K562 (cell line): ENCODE data around the gene EPHB2. TPM values are rescaled to one million over a fixed set of nuclear protein-coding genes. Genes with fewer than 3 reads are reported as not detected.

Source experiments
- ARHGAP35 ChIP-seq: fragments of 450-650 bp; IDR thresholded peaks from 2 replicates; pipeline ENCODE4 v1.6.1; 2018; ENCODE audit not compliant: partially characterized antibody
- ETV6 ChIP-seq, 3 experiments: fragments of 150-350 bp in 1 of 3; sonication (generic) in 1 of 3; formaldehyde crosslinking in 1 of 3; IDR thresholded peaks; 2 replicates each; pipeline versions ENCODE4 v1.6.1 to v1.8.0; 2014 to 2022; ENCODE audit warnings: borderline replicate concordance in 2 of 3, low read depth in 2 of 3, antibody characterized with exemption in 1 of 3, low read length in 1 of 3, mild to moderate bottlenecking in 1 of 3, missing genetic modification reagents in 1 of 3
- MCM5 ChIP-seq: fragments of 450-650 bp; IDR thresholded peaks from 2 replicates; pipeline ENCODE4 v1.6.1; 2016; ENCODE audit warnings: low read depth
- REST ChIP-seq, 2 experiments: fragments of 450-650 bp; formaldehyde crosslinking in 1 of 2; IDR thresholded peaks; 2 replicates each; pipeline versions ENCODE4 v1.4.0 to v1.6.1; 2014 to 2020; ENCODE audit warnings: mild to moderate bottlenecking in 2 of 2, borderline replicate concordance in 1 of 2, low read depth in 1 of 2
- SP1 ChIP-seq: sonication (generic); formaldehyde crosslinking; IDR thresholded peaks from 2 replicates; pipeline ENCODE4 v1.8.1; 2022; ENCODE audit warnings: mild to moderate bottlenecking, missing genetic modification reagents
- TAF15 ChIP-seq: fragments of 200-400 bp; formaldehyde crosslinking; IDR thresholded peaks from 2 replicates; pipeline ENCODE4 v1.6.1; 2017; ENCODE audit warnings: mild to moderate bottlenecking, low read depth, low read length, moderate library complexity
- ZBTB17 ChIP-seq: fragments of 450-650 bp; formaldehyde crosslinking; IDR thresholded peaks from 2 replicates; pipeline ENCODE4 v1.4.0; 2020; ENCODE audit warnings: mild to moderate bottlenecking
- ZFP91 ChIP-seq: sonication (generic); formaldehyde crosslinking; IDR thresholded peaks from 2 replicates; pipeline ENCODE4 v1.8.0; 2022; ENCODE audit warnings: mild to moderate bottlenecking, missing genetic modification reagents
- ZNF175 ChIP-seq: fragments of 200-800 bp; sonication (Bioruptor generic); IDR thresholded peaks from 2 replicates; pipeline ENCODE4 v1.6.1; 2016; ENCODE audit warnings: low read depth, mild to moderate bottlenecking, missing genetic modification characterization, missing compliant biosample characterization
- ZNF3 ChIP-seq: fragments of 250-450 bp; sonication (Bioruptor Pico); IDR thresholded peaks from 2 replicates; pipeline ENCODE4 v1.5.0; 2021; ENCODE audit warnings: mild to moderate bottlenecking, moderate library complexity
- ZNF444 ChIP-seq: fragments of 250-450 bp; sonication (Bioruptor Pico); IDR thresholded peaks from 2 replicates; pipeline ENCODE4 v1.4.0; 2020; ENCODE audit warnings: mild to moderate bottlenecking, moderate library complexity
- polyA plus RNA-seq, 8 experiments: library from polyadenylated mRNA; depleted of rRNA in 4 of 8; stranded (reverse) in 5 of 8; unstranded in 3 of 8; fragments of >200 nt; fragmentation: Nextera tagmentation in 2 of 8; fragmentation: Illumina TruSeq in 1 of 8; extraction: Ambion mirVana in 2 of 8; extraction: Trizol in 1 of 8; gene quantifications; 2 replicates each; pipeline versions ENCODE4 v1.2.1 to v1.2.3, GENCODE V29; 2011 to 2014; ENCODE audit warnings: inconsistent platforms in 1 of 8, missing spikeins in 1 of 8
- total RNA-seq, 7 experiments: library from RNA; depleted of rRNA in 6 of 7; stranded (reverse); fragments of >200 nt in 6 of 7; fragmentation: Illumina TruSeq in 2 of 7; extraction: Trizol in 2 of 7; gene quantifications; 2 replicates each; pipeline versions ENCODE4 v1.2.1 to v1.2.3, GENCODE V29; 2011 to 2021; ENCODE audit warnings: low replicate concordance in 1 of 7
- TF ChIP-seq, protein P1 (sequence below), 2 experiments: fragments of 150-350 bp in 1 of 2; IDR thresholded peaks; 2 replicates each; pipeline ENCODE4 v1.6.1; 2012 to 2016; ENCODE audit warnings: low read depth in 2 of 2, low read length in 2 of 2, mild to moderate bottlenecking in 1 of 2, moderate library complexity in 1 of 2

Gene EPHB2
- total and polyA plus RNA-seq, 9 of the 15 experiments (the other 6 are each of a cell fraction or from before 2014, with no cell fraction given) = not detected

- TF ChIP-seq ZNF444 (CRISPR knock-in tag) = no peak
- no peak for TF ChIP-seq ETV6 (IDR thresholded peaks at IDR 0.05; ENCODE audit: borderline replicate concordance in 1 of 2, low read depth in 2 of 2, low read length in 1 of 2)
- TF ChIP-seq ETV6 (CRISPR knock-in tag; IDR thresholded peaks at IDR 0.05; ENCODE audit: borderline replicate concordance) = no peak
- TF ChIP-seq REST (IDR thresholded peaks at IDR 0.05; ENCODE audit: borderline replicate concordance) = 0 out of 2 replicates have a peak, but pooled peaks have one; percentile 20
- TF ChIP-seq REST (CRISPR knock-in tag; IDR thresholded peaks at IDR 0.05; ENCODE audit: low read depth) = no peak
- no peak for TF ChIP-seq TAF15
- TF ChIP-seq ZNF3 (CRISPR knock-in tag) = no peak
- no peak for TF ChIP-seq ZFP91 (CRISPR knock-in tag)
- TF ChIP-seq ZBTB17 (CRISPR knock-in tag) = peak; percentile 96
- TF ChIP-seq SP1 (CRISPR knock-in tag) = no peak
- TF ChIP-seq ARHGAP35 = no peak
- TF ChIP-seq MCM5 = no peak
- TF ChIP-seq ZNF175 (CRISPR knock-in tag) = no peak
- TF ChIP-seq, protein P1, sequence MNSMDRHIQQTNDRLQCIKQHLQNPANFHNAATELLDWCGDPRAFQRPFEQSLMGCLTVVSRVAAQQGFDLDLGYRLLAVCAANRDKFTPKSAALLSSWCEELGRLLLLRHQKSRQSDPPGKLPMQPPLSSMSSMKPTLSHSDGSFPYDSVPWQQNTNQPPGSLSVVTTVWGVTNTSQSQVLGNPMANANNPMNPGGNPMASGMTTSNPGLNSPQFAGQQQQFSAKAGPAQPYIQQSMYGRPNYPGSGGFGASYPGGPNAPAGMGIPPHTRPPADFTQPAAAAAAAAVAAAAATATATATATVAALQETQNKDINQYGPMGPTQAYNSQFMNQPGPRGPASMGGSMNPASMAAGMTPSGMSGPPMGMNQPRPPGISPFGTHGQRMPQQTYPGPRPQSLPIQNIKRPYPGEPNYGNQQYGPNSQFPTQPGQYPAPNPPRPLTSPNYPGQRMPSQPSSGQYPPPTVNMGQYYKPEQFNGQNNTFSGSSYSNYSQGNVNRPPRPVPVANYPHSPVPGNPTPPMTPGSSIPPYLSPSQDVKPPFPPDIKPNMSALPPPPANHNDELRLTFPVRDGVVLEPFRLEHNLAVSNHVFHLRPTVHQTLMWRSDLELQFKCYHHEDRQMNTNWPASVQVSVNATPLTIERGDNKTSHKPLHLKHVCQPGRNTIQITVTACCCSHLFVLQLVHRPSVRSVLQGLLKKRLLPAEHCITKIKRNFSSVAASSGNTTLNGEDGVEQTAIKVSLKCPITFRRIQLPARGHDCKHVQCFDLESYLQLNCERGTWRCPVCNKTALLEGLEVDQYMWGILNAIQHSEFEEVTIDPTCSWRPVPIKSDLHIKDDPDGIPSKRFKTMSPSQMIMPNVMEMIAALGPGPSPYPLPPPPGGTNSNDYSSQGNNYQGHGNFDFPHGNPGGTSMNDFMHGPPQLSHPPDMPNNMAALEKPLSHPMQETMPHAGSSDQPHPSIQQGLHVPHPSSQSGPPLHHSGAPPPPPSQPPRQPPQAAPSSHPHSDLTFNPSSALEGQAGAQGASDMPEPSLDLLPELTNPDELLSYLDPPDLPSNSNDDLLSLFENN (IDR thresholded peaks at IDR 0.05; ENCODE audit: low read depth in 2 of 2, low read length in 2 of 2) = 0 out of 4 replicates have a peak, but pooled peaks of 1 of the 2 experiments have one; percentile 67
Observed at GRCh38 chr1:22893292-22893691, 182.7 kb downstream of the EPHB2 start (continued).
